Right lung (tissue), 5 donors: ENCODE data around the gene VANGL1. TPM values are rescaled to one million over a fixed set of nuclear protein-coding genes. Genes with fewer than 3 reads are reported as not detected.
A peak's percentile ranks its signal among the peaks of the same experiment; 100 is the strongest.

ENCODE experiments used
- DNase-seq, 2 donors: peaks; one replicate each; pipeline ENCODE4 v3.0.0-alpha.2; 2013
- polyA plus RNA-seq, 5 donors: library from polyadenylated mRNA; unstranded; fragments of 120-200 nt; gene quantifications; one replicate each; pipeline versions ENCODE4 v1.2.1 to v1.2.3, GENCODE V29; 2013; ENCODE audit warnings: inconsistent platforms in 1 of 5, low replicate concordance in 1 of 5; ENCODE audit not compliant: insufficient read length in 5 of 5, insufficient read depth in 1 of 5

Gene VANGL1
- polyA plus RNA-seq, 5 donors = 12.8 to 18.1 (median 14.1) TPM

DNA sequence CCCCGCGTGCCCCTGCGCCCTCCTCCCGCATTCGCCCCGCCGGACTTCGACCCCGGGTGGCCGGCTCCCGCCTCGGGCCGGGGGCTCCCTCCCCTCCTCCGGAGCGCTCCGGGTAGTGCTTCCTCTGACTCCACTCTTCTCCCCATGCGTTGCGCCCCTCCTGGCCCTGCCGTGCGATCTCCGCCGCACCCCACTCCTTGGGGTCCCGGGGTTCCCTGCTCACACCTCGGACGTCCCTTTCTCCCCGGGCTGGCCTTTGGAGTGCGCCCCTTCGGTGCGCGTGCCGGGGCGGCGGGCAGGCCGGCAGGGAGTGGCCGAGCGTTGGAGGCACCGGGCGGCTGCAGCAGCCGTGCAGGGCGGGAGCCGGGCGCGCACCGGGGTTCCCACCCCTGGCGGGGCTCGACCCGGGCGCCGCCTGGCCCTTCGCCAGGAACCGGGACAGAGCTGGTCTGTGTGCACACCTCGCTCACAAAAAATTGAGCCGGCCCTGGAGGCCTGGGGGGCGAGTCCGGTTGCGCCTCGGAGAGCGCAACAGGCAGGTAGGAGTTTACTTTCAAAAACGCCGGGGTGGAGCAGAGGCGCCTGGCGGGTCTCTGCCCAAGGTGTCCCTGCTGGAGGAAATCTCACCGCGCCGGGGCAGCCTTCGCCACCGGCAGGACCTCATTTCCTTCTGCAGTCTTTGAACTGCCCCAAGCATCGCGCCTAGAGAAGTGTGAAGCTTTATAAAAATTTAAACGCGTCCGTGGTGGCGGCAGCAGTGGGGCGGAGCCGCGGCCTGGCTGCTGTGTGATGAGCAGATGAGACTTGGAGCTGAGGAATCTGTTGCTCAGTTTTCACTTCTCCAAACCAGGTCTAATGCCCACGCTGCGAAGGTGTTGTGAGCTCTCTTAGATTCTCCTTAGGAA is 650 bp downstream of the VANGL1 start:
- DNase-seq = peak; percentile 35 to 60

DNA sequence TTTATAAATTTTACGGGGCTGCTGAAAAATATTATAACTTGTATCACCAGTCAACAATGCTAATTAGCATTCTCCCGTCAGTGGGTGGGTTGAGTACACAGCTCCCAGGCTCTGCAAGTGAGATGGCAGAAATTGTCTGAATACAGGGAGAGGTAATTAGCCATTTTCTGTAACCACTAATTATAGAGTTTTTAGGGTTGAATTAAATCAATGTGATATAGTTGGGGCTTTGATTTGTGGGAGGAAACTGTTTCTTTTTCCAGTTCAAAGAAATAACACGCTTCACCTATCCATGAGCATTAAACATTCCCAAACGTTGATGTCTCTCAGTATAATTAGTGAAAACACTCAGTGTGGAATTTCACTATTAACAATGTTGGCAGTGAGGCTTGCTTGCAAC is 1.5 kb downstream of the VANGL1 start:
- DNase-seq = no peak

GRCh38 chr1:115643666-115644065 is 1.9 kb downstream of the VANGL1 start:
- no peak for DNase-seq

DNA sequence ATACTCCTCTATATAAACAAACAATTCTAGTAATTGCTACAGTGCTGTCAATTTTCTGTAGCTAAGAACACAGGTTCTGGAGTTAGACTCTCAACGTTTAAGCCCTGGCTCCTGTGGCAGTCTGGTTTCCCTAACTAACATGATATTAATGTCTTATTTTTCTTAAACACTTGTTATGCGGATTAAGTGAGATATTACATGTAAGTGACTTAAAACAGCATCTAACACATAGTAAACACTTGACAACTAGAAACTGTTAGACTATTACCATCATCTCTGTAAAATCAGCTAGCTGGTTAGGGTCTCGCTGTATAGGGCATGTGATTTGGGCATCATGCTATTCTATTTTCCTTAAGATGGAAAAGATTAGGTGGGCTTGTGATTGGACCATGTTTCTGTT is 2.3 kb downstream of the VANGL1 start:
- DNase-seq = no peak

- DNase-seq = no peak
Measured at GRCh38 chr1:115647047-115647446, 5.3 kb downstream of the VANGL1 start.

DNA sequence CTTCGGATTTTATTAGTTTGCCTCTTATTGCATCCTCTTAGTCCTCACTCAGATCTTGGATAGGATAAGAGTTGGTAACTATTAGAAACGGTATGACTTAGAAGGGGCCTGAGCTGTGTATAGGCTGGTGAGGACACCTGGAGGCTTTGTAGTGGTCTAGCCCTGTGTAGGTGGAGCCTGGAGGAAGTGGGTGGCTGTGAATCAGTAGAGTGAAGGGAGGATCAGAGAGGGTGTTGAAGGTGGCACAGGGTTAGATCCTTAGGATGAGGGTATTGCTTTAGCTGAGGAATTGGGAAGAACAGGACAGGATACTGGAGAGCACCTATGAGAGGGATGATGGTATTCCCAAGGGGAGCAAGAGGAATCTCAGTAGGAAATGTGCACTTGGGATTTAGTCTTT is 5.7 kb downstream of the VANGL1 start:
- no peak for DNase-seq

- DNase-seq = no peak
Measured at GRCh38 chr1:115647919-115648650, 6.3 kb downstream of the VANGL1 start.

DNA sequence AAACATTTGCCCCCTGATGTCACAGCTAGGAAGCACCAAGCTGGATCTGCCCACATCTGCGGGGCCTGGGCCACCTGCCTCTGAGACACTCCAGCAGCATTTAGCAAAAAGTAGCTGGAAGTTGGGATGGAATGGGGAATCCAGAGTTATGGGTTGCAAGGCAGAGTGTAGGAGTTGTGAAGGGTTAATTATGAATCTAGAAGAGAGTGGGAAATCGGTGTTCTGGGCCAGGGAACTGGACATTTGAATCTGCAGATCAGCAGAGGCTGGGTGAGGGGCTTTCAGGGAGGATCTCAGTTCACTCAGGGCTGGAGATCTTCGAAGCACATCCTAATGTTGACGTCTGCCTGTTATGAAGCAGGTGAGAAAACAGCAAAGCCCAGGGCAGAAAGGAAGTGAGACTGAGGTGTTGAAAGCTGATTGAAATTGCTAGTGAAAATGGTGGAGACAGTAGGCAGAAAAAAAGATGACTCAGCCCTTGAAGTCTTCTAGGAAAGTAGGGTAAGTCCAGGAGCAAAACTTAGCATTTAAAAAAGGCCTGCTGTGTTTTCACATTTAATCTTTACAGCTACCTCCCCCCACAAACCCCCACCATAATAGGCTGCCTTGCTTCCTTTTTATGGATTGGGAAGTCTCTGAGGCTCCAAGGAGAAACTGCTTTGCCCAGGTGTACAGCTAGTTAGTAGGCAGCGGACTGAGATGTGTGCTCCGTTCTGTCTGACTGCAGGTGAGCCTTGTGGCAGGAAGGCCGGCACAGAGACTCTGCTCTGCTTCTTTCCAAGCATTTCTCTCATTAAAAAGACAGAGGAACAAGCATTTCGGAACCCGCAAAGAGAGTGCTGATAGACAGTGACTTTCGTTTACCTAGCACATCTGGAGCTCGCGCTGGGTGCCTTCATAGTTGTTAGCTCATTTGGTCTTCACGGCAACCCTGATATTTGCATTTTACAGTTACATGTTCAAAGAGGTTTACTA is 7.2 kb downstream of the VANGL1 start:
- no peak for DNase-seq

GRCh38 chr1:115649964-115650363 is 8.2 kb downstream of the VANGL1 start:
- no peak for DNase-seq

- no peak for DNase-seq
Measured at GRCh38 chr1:115650961-115651360, 9.2 kb downstream of the VANGL1 start.

DNA sequence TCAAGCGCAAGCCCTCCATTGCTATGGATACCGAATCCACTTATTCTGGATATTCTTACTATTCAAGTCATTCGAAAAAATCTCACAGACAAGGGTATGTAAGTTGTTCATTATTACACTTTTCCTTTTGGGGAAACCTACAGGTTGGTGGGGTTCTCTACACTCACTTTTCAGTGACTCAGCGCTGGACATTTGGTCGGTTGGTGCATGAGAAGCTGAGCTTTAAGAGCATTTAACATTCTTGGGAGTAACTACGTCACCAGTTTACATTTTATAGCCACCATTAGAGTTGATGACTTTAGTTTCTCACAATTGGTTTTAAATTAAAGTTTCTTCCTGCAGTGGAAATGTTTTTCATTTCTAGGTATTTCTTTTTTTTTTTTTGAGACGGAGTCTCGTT is 9.6 kb downstream of the VANGL1 start:
- DNase-seq = no peak

- no peak for DNase-seq
Measured at GRCh38 chr1:115652236-115652788, 10.5 kb downstream of the VANGL1 start.

- no peak for DNase-seq
Measured at GRCh38 chr1:115654125-115654524, 12.4 kb downstream of the VANGL1 start.

DNA sequence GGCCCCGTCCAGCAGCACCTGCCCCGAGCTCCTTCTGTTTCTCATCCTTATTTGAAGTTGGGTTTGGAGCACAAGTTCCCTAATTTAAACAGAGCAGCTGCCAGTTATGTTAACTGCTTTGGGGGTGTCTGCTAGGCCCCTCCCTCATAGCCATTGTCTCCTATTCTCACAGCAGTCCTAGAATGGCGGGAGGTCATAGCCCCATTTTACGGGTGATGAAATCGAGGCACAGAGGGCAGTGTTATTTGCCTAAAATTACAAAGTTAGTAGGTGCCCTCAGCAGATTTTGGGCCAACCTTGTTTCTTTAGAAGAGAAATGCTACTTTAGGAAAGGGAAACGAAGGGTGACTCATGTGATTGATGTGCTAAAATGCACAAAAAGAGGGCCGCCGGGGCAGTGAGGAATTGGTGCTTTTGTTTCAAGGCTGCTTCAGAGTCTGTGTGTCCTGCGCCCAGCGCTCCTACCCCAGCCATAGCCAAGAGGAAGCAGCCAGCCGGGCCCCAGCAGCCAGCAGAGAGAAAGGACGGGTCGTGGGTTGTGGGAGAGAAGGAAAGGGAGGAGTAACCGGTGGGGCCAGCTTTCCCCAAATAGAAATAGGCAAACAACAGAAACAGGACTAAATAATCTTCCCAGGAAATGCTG is 13.0 kb downstream of the VANGL1 start:
- DNase-seq = no peak

GRCh38 chr1:115655306-115655663 is 13.5 kb downstream of the VANGL1 start:
- no peak for DNase-seq

DNA sequence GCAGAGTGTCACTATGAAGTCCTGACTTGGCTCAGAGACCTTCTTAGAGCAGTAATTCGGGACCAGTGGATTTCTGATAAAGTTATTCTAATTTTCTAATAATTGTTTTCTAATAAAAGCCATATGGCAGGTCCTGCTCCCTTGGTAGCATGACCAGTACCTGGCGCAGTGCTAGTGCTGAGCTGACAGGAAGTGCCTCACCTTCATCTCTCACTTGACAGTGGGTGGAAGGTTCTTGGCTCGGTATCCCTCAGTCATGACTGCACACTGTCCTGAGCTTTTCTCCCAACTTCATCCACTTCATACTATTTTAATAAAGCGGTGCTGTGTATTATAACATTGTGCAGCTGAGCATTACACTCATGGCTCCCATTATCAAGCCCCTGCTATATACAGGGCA is 14.1 kb downstream of the VANGL1 start:
- DNase-seq = no peak

DNA sequence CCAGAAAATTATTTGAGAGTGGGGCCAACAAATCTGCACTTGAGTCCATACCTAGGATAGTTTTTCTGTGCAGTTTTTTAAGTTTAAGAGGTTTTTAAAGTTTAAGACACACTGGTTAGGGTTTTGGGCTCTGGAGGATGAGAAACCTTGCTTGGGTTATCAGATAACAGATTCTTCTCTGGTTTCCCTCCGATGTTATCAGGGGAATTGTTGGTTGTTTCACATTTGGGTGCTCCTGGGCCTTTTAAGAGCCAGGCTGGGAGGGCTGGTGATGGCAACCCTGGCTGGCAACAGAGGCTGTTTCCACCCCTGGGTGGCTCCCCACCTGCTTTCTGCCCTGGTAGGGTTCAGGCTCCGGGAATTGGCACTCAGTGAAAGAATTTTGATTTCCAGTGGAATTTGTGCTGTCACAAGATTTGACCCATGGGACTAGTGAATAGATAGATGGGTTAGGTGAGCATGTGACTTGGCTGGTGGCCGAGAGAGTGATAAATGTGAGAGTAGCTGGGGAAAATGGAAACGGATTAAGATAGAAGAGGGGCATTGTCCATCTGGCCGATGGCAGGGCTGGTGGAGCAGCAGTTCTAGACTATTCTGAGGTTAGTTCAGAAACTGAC is 14.8 kb downstream of the VANGL1 start:
- no peak for DNase-seq

GRCh38 chr1:115658646-115659045 is 16.9 kb downstream of the VANGL1 start:
- no peak for DNase-seq

DNA sequence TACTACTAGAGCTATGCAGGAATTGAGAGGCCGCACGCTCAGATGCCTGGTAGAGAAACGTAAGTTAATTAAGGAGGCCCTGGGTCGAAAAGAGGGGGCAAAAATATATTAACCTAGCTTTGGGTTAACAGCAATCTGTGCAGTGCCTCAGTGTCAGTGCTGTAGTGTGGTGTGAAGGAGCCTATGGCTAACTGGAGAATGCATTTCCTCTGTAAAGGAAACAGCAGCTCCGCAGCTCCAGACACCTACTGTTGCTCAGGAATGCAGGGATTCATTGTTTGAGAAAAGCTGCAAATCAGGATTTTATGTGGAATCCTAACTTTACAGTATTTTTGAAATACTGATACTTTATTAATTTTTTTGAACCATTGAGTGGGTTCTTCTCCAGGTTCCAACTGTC is 18.4 kb downstream of the VANGL1 start:
- no peak for DNase-seq

- DNase-seq = no peak
Measured at GRCh38 chr1:115661157-115661556, 19.4 kb downstream of the VANGL1 start.
